Ishikawa (cell line): ENCODE measurements around the gene PTPN2.

ENCODE experiments used
- CEBPB ChIP-seq: IDR thresholded peaks from 2 replicates; pipeline ENCODE4 v1.6.1; 2012
- CREB1 ChIP-seq: IDR thresholded peaks from 2 replicates; pipeline ENCODE4 v1.6.1; 2012; ENCODE audit warnings: low read depth
- EGR1 ChIP-seq: IDR thresholded peaks from 2 replicates; pipeline ENCODE4 v1.6.1; 2012
- EP300 ChIP-seq: IDR thresholded peaks from 2 replicates; pipeline ENCODE4 v1.6.1; 2012; ENCODE audit warnings: borderline replicate concordance
- FOXM1 ChIP-seq: IDR thresholded peaks from 2 replicates; pipeline ENCODE4 v1.6.1; 2012; ENCODE audit warnings: low read depth, borderline replicate concordance
- MAX ChIP-seq: IDR thresholded peaks from 2 replicates; pipeline ENCODE4 v1.6.1; 2012
- NFIC ChIP-seq: IDR thresholded peaks from 2 replicates; pipeline ENCODE4 v1.6.1; 2012
- RAD21 ChIP-seq: IDR thresholded peaks from 2 replicates; pipeline ENCODE4 v1.6.1; 2012; ENCODE audit warnings: low read depth
- REST ChIP-seq: IDR thresholded peaks from 2 replicates; pipeline ENCODE4 v1.6.1; 2012; ENCODE audit warnings: low read depth, mild to moderate bottlenecking
- TAF1 ChIP-seq: IDR thresholded peaks from 2 replicates; pipeline ENCODE4 v1.6.1; 2012; ENCODE audit warnings: low read depth, mild to moderate bottlenecking
- TCF12 ChIP-seq: IDR thresholded peaks from 2 replicates; pipeline ENCODE4 v1.6.1; 2012; ENCODE audit warnings: low read depth
- TEAD4 ChIP-seq: IDR thresholded peaks from 2 replicates; pipeline ENCODE4 v1.6.1; 2012
- USF1 ChIP-seq: IDR thresholded peaks from 2 replicates; pipeline ENCODE4 v1.6.1; 2012
- YY1 ChIP-seq: IDR thresholded peaks from 2 replicates; pipeline ENCODE4 v1.6.1; 2012; ENCODE audit warnings: low read depth
- ZBTB7A ChIP-seq: IDR thresholded peaks from 2 replicates; pipeline ENCODE4 v1.6.1; 2012; ENCODE audit warnings: low read depth

The PTPN2 gene

GRCh38 chr18:12748671-12749070, 135.4 kb downstream of the PTPN2 start:
- no peak for TF ChIP-seq YY1
- TF ChIP-seq TCF12: no peak
- no peak for TF ChIP-seq MAX
- no peak for TF ChIP-seq CEBPB
- TF ChIP-seq EP300: no peak
- no peak for TF ChIP-seq NFIC
- no peak for TF ChIP-seq TAF1
- TF ChIP-seq FOXM1: no peak
- no peak for TF ChIP-seq ZBTB7A
- no peak for TF ChIP-seq TEAD4
- no peak for TF ChIP-seq CREB1
- TF ChIP-seq REST: no peak
- no peak for TF ChIP-seq USF1
- no peak for TF ChIP-seq RAD21
- no peak for TF ChIP-seq EGR1

GRCh38 chr18:12747530-12748315, 136.3 kb downstream of the PTPN2 start:
- TF ChIP-seq CREB1 (no peak), NFIC (no peak), TAF1 (no peak), FOXM1 (no peak), EP300 (no peak), ZBTB7A (no peak), YY1 (no peak), TEAD4 (no peak), USF1 (no peak), REST (no peak), CEBPB (no peak), EGR1 (no peak), TCF12 (no peak), RAD21 (no peak), MAX (no peak)

GRCh38 chr18:12745095-12745795, 138.8 kb downstream of the PTPN2 start:
- TF ChIP-seq NFIC: no peak
- no peak for TF ChIP-seq ZBTB7A
- TF ChIP-seq EP300: no peak
- TF ChIP-seq TAF1: no peak
- TF ChIP-seq MAX: no peak
- no peak for TF ChIP-seq USF1
- no peak for TF ChIP-seq TCF12
- TF ChIP-seq CREB1: no peak
- TF ChIP-seq REST: no peak
